Measurements from ENCODE around the gene HOXA13. TPM values are rescaled to one million over a fixed set of nuclear protein-coding genes. Genes with fewer than 3 reads are reported as not detected.

Gene HOXA13
- total RNA-seq, 2 donors from 2014 or later, result not detected

DNA sequence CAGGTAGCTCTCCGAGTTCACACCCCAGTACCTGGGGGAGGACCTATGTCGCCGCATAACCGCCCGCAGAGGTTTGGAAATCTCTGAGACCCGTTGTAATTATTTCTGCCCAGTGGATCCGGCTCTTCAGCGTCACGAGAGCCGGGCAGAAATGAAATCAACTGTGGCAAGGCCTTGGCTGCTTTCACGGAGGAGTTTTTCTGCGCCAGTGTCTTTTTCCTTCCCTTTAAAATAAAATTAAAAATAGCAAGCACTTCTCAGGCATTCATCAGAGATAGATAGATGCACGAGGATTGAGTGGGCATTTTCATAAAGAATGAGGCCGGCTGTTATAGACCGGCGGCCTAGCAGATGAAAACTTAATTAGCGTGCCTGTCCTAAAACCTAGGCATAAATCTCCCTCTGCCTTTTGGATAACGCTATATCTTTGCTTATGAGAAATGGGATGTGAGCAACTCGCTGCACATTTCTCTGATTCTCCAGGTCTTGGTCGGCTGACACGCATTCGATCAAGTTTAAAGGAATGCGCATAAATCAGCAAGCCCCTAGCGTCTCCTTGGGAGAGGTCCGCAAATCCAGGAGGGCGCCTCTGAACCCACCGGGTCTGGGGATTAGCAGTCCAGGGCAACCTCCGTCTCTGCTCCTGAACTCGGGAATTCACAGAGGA lies 6.4 kb downstream of the HOXA13 start:
- no peak for DNase-seq (ENCODE audit: low spot score)
- no peak overlapping the region for H3K27ac ChIP-seq
- H3K27me3 ChIP-seq, result peaks cover 78 to 89% of the 10 kb centered on the region in 2 donors
- peaks cover 0 to 30% of the 10 kb centered on the region in 2 donors for H3K4me1 ChIP-seq
- H3K4me3 ChIP-seq, result peak overlapping the region in 1 of 2 donors; percentile 33
- no peak for TF ChIP-seq CTCF (IDR thresholded peaks at IDR 0.05)
- no peaks in the 10 kb centered on the region for H3K36me3 ChIP-seq
- H3K9me3 ChIP-seq, result no peaks in the 10 kb centered on the region

DNA sequence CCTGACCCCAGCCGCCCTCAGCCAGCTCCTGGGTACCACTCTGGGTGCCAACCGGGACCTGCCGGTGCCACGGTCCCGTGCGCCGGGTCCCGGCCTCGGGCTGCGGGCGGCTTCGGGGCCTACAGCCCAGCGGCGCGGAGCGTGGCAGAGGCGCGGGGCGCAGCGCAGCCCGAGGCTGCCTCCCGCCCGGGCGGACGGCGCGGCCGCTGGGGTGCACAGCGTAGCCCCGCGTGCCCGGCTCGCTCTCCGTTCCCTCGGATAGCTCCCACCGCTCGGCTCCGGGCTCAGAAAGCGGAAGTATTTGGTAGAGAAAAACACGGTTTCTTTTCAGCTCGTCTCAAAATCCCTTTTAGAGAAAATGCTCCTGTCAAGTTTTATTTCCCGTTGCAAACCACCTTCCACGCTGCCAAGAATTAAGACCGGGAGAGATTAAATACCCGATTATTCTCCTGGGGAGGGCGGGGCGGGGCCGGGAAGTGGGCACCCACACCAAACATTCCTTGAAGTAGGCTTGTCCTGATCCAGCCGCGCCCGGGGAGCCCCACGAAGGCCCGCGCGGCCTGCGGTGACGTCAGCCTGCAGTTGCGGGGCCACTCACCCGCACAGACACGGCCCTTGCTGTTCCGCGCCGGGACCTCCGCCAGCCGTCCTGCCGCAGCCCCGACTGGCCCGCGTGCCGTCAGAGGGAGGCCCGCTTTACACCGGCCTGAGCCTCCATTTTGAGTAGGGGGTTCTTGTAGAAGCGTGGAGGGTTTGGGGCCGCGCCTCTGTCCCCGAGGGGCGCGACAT lies 7.2 kb downstream of the HOXA13 start:
- TF ChIP-seq CTCF (IDR thresholded peaks at IDR 0.05), result no peak
- Histone ChIP-seq H3K27ac (no peak overlapping the region), H3K4me1 (peaks cover 0 to 36% of the 10 kb centered on the region in 2 donors), H3K36me3 (no peaks in the 10 kb centered on the region), H3K27me3 (peaks cover 80 to 89% of the 10 kb centered on the region in 2 donors), H3K9me3 (no peaks in the 10 kb centered on the region), H3K4me3 (peak overlapping the region in 1 of 2 donors; percentile 33)
- DNase-seq (ENCODE audit: low spot score), result no peak

DNA sequence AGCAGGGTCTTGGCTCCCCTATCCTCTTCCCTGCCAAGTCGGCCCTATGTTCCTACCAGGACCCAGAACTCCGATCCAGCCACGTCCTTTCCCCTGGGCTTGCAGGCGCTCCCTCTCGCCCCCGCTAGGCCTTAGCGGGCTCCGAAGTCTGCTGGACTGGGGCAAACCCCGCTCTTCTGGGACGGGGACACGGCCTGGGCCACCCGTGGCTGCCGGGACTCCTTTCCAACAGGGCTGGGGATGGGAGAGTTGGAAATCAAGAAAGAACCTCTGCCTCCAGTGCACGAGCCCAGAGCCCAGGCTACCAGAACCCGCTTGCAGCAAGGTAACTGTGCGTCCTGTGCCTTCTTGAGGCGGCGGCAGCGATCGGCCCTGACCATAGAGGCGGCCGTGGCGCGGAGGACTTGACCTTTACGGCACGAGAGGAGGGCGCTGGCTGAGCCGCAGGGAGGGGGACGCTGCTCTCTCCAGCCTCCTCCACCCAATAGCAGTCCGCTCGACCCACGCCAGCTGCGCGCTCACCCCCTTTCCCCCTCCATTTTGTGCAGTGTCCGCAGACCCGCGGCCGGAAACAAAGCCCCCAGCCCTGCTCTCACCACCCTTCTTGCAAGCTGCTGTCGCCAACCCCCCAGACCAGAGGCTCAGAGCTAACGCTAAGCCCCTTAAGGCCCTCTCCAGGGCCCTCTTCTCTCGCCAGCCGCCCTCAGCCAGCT lies 7.9 kb downstream of the HOXA13 start:
- peak overlapping the region in 1 of 2 donors; percentile 33 for H3K4me3 ChIP-seq
- H3K27ac ChIP-seq, result no peak overlapping the region
- peaks cover 0 to 40% of the 10 kb centered on the region in 2 donors for H3K4me1 ChIP-seq
- no peaks in the 10 kb centered on the region for H3K9me3 ChIP-seq
- TF ChIP-seq CTCF (IDR thresholded peaks at IDR 0.05), result no peak
- peaks cover 79 to 90% of the 10 kb centered on the region in 2 donors for H3K27me3 ChIP-seq
- DNase-seq (ENCODE audit: low spot score), result no peak
- H3K36me3 ChIP-seq, result no peaks in the 10 kb centered on the region

DNA sequence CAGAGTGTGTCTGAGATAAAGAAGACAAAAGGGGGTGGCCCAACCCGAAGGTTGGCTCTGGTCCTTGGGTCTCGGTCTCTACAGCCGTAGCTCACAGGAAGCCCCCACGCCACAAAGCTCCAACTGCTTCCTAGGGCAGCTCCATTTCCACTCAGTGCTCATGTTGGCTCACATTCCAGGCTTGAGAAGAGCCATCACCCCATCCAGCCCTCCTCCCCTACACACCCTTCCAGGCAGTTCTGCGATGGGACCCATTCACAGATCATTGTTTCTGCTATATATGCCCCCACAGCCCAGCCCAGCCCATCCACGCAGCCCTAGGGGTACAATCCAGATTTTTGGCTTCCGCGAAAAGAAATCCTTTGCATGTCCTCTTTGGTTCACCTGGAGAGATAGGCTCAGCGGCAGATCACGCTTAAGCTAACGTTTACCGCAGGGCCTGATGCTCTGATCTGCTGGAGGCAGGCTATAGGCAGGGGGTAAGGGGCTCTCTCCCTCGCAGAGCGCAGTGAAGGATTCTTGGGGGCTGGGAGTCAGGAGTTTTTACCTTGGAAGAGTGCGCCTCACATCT lies 8.6 kb downstream of the HOXA13 start:
- no peak for TF ChIP-seq CTCF (IDR thresholded peaks at IDR 0.05)
- Histone ChIP-seq H3K9me3 (no peaks in the 10 kb centered on the region), H3K36me3 (no peaks in the 10 kb centered on the region), H3K27me3 (peaks cover 73 to 93% of the 10 kb centered on the region in 2 donors), H3K4me3 (no peak overlapping the region), H3K27ac (no peak overlapping the region), H3K4me1 (peaks cover 0 to 40% of the 10 kb centered on the region in 2 donors)
- DNase-seq (ENCODE audit: low spot score), result no peak

- no peak for DNase-seq (ENCODE audit: low spot score)
- Histone ChIP-seq H3K4me3 (no peak overlapping the region), H3K4me1 (peaks cover 0 to 49% of the 10 kb centered on the region in 2 donors)
Observed at GRCh38 chr7:27189997-27190748, 9.7 kb downstream of the HOXA13 start.

More at GRCh38 chr7:27189997-27190748, 9.7 kb downstream of the HOXA13 start:
- Histone ChIP-seq H3K9me3 (no peaks in the 10 kb centered on the region), H3K27me3 (peaks cover 74 to 96% of the 10 kb centered on the region in 2 donors), H3K36me3 (no peaks in the 10 kb centered on the region), H3K27ac (no peak overlapping the region)
- no peak for TF ChIP-seq CTCF (IDR thresholded peaks at IDR 0.05)

Measured in right atrium auricular region (tissue), 2 donors.